ENCODE results near the gene MGAT5B. TPM values are rescaled to one million over a fixed set of nuclear protein-coding genes. Genes with fewer than 3 reads are reported as not detected.

The MGAT5B gene
- total and polyA plus RNA-seq, 9 of the 15 experiments (the other 6 are each of a cell fraction or from before 2014, with no cell fraction given): 0.09 to 0.43 (median 0.18) TPM; not detected in 4

DNA sequence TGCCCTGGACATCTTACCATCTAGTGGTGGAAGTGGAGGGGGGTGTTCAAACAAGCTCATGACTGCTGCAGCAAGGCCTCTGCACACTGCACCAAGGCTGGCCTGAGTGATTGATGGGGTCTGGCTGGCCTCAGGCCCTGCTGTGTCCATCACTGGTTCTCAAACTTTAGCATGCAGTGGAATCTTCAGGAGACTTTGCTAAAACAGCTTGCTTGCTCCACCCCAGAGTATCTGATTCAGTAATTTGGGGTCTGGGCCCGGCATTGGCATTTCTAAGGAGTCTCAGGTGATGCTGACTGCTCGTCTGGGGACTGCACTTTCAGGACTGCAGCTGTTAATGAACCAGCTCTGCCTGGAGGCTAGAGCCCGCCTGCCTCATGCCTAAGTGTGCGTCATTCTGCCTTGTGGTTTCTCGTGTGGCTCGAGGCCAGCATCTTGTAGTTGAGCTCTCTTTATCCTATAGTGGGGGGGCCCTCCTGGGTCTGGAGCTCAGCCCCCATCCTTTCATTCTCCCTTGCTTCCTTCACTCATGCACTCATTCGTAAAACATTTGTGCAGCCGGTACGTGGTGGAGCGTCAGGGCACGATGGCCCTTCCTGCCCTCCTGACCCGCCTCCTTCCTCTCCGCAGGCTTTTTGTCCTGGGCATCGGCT is 4.1 kb downstream of the MGAT5B start:
- no peaks in the 10 kb centered on the region for H3K9me1 ChIP-seq (ENCODE audit: control insufficient read depth, insufficient read depth, low read length)
- CTCF ChIA-PET (ENCODE audit: low intra/inter-chr PET ratio): no interaction called here
- peaks cover 0 to 20% of the 10 kb centered on the region in 2 experiments; a peak in 2 of 5 replicates for H3K27me3 ChIP-seq (ENCODE audit: control insufficient read depth in 2 of 2, insufficient read depth in 2 of 2, low read length in 2 of 2)
- no TSS peak for BruUV-seq (replicated peaks)
- FAIRE-seq (no peak), ATAC-seq (no peak), DNase-seq (ENCODE audit: extremely low read depth in 1 of 4, low spot score in 3 of 4) (peak in 2 of 4 experiments; percentile 28 to 29)
- intact Hi-C loops (cut with micrococcal nuclease) (no loop called here), in situ Hi-C loops (cut with MboI) (no loop called here)
- WGBS (ENCODE audit: insufficient coverage, low coverage, missing lambda C conversion rate): 16% methylated on average over 14 of the region's 14 CpGs
- H3K4me3 ChIP-seq: no peak overlapping the region
- H3K4me2 ChIP-seq (ENCODE audit: insufficient read depth, low read length): no peak overlapping the region
- 0 out of 2 replicates have a peak, but pooled peaks cover 3% of the 10 kb centered on the region for H3K9me3 ChIP-seq (replicated peaks; ENCODE audit: control insufficient read depth, insufficient read depth, low read depth, low read length)
- H2AFZ ChIP-seq (ENCODE audit: low read depth, low read length): no peak overlapping the region
- H3K36me3 ChIP-seq (ENCODE audit: control insufficient read depth, insufficient read depth, low read length): no peaks in the 10 kb centered on the region
- no peaks in the 10 kb centered on the region for H3K79me2 ChIP-seq (ENCODE audit: control insufficient read depth, insufficient read depth, low read length)
- peaks cover 6 to 41% of the 10 kb centered on the region in 2 experiments; a peak in 3 of 5 replicates for H3K4me1 ChIP-seq (replicated peaks in 1 of 2; ENCODE audit: control insufficient read depth in 2 of 2, insufficient read depth in 2 of 2, low read length in 2 of 2)
- POLR2A ChIA-PET: interaction anchor here (0.5 kb wide), 1 partner anchor 206 kb away, joined by 3 read pairs; no protein-coding TSS in a partner anchor
- H3K9ac ChIP-seq (ENCODE audit: insufficient read depth in 1 of 2, low read depth in 2 of 2, low read length in 2 of 2): no peak overlapping the region
- H3K27ac ChIP-seq (ENCODE audit: extremely low read depth, low read depth, low read length): no peak overlapping the region
- H4K20me1 ChIP-seq (replicated peaks; ENCODE audit: control insufficient read depth, insufficient read depth, low read length): no peaks in the 10 kb centered on the region; the same call in 1 of the 2 replicates
- peak; percentile 41 for TF ChIP-seq MEIS2 (IDR thresholded peaks at IDR 0.05; ENCODE audit: partially characterized antibody)
- TF ChIP-seq, protein P1, sequence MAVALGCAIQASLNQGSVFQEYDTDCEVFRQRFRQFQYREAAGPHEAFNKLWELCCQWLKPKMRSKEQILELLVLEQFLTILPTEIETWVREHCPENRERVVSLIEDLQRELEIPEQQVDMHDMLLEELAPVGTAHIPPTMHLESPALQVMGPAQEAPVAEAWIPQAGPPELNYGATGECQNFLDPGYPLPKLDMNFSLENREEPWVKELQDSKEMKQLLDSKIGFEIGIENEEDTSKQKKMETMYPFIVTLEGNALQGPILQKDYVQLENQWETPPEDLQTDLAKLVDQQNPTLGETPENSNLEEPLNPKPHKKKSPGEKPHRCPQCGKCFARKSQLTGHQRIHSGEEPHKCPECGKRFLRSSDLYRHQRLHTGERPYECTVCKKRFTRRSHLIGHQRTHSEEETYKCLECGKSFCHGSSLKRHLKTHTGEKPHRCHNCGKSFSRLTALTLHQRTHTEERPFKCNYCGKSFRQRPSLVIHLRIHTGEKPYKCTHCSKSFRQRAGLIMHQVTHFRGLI (CRISPR knock-in tag; IDR thresholded peaks at IDR 0.05): no peak
- TF ChIP-seq NONO (IDR thresholded peaks at IDR 0.05; ENCODE audit: low read depth in 2 of 2, low read length in 1 of 2): no peak
- TF ChIP-seq PHF8 (IDR thresholded peaks at IDR 0.05; ENCODE audit: borderline replicate concordance, low read length): no peak
- TF ChIP-seq NFIC (IDR thresholded peaks at IDR 0.05): peak; percentile 26; the same call in 1 of the 2 replicates
- no peak for TF ChIP-seq SETDB1 (IDR thresholded peaks at IDR 0.05; ENCODE audit: low read length)
- TF ChIP-seq ELK1 (CRISPR knock-in tag; IDR thresholded peaks at IDR 0.05): no peak
- no peak for TF ChIP-seq ZNF586 (CRISPR knock-in tag; conservative IDR thresholded peaks at IDR 0.05)
- TF ChIP-seq ZNF778 (CRISPR knock-in tag; IDR thresholded peaks at IDR 0.05): no peak
- TF ChIP-seq, protein P2, sequence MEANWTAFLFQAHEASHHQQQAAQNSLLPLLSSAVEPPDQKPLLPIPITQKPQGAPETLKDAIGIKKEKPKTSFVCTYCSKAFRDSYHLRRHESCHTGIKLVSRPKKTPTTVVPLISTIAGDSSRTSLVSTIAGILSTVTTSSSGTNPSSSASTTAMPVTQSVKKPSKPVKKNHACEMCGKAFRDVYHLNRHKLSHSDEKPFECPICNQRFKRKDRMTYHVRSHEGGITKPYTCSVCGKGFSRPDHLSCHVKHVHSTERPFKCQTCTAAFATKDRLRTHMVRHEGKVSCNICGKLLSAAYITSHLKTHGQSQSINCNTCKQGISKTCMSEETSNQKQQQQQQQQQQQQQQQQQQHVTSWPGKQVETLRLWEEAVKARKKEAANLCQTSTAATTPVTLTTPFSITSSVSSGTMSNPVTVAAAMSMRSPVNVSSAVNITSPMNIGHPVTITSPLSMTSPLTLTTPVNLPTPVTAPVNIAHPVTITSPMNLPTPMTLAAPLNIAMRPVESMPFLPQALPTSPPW (CRISPR knock-in tag; IDR thresholded peaks at IDR 0.05): peak; percentile 35; the same call in 1 of the 2 replicates
- TF ChIP-seq PKNOX1 (IDR thresholded peaks at IDR 0.05): peak; percentile 25; the same call in 1 of the 2 replicates
- TF ChIP-seq, protein P3, sequence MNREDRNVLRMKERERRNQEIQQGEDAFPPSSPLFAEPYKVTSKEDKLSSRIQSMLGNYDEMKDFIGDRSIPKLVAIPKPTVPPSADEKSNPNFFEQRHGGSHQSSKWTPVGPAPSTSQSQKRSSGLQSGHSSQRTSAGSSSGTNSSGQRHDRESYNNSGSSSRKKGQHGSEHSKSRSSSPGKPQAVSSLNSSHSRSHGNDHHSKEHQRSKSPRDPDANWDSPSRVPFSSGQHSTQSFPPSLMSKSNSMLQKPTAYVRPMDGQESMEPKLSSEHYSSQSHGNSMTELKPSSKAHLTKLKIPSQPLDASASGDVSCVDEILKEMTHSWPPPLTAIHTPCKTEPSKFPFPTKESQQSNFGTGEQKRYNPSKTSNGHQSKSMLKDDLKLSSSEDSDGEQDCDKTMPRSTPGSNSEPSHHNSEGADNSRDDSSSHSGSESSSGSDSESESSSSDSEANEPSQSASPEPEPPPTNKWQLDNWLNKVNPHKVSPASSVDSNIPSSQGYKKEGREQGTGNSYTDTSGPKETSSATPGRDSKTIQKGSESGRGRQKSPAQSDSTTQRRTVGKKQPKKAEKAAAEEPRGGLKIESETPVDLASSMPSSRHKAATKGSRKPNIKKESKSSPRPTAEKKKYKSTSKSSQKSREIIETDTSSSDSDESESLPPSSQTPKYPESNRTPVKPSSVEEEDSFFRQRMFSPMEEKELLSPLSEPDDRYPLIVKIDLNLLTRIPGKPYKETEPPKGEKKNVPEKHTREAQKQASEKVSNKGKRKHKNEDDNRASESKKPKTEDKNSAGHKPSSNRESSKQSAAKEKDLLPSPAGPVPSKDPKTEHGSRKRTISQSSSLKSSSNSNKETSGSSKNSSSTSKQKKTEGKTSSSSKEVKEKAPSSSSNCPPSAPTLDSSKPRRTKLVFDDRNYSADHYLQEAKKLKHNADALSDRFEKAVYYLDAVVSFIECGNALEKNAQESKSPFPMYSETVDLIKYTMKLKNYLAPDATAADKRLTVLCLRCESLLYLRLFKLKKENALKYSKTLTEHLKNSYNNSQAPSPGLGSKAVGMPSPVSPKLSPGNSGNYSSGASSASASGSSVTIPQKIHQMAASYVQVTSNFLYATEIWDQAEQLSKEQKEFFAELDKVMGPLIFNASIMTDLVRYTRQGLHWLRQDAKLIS (CRISPR knock-in tag; IDR thresholded peaks at IDR 0.05): no peak
